Ascending aorta (tissue), 2 donors: ENCODE results near the gene MUC5B. TPM values are rescaled to one million over a fixed set of nuclear protein-coding genes. Genes with fewer than 3 reads are reported as not detected.

Experiments
- DNase-seq, 2 donors: peaks; one replicate each; pipeline ENCODE4 v3.0.0-alpha.2; 2019; ENCODE audit warnings: low spot score in 2 of 2
- H3K27ac ChIP-seq, 2 donors: fragments of 200-600 bp; sonication (generic); one replicate each; pipeline ENCODE4 v1.5.1; 2016 to 2017; ENCODE audit warnings: mild to moderate bottlenecking in 1 of 2
- H3K27me3 ChIP-seq: fragments of 200-600 bp; sonication (generic); one replicate; pipeline ENCODE4 v1.5.1; 2017
- H3K36me3 ChIP-seq, 2 donors: fragments of 200-600 bp; sonication (generic); one replicate each; pipeline ENCODE4 v1.5.1; 2016
- H3K4me1 ChIP-seq, 2 donors: fragments of 200-600 bp; sonication (generic); one replicate each; pipeline ENCODE4 v1.5.1; 2016 to 2017; ENCODE audit warnings: mild to moderate bottlenecking in 1 of 2
- H3K4me3 ChIP-seq, 2 donors: fragments of 200-600 bp; sonication (generic); one replicate each; pipeline ENCODE4 v1.5.1; 2016 to 2017; ENCODE audit warnings: mild to moderate bottlenecking in 1 of 2
- H3K9me3 ChIP-seq, 2 donors: fragments of 200-600 bp; sonication (generic); one replicate each; pipeline ENCODE4 v1.5.1; 2016
- intact Hi-C: fragments of 100-400 bp; cut with DNase I; formaldehyde crosslinking; loops from one replicate; pipeline ENCODE4 v1.15.1; 2023
- total RNA-seq: library from RNA; depleted of rRNA; stranded (reverse); fragments of >200 nt; gene quantifications from one replicate; pipeline ENCODE4 v1.1.0, GENCODE V29; 2016
- TF ChIP-seq, protein P1 (sequence below), 3 experiments: fragments of 200-600 bp in 2 of 3; fragments of 450-650 bp in 1 of 3; sonication (generic) in 2 of 3; IDR thresholded peaks; one replicate each; pipeline ENCODE4 v1.5.1; 2016 to 2019; ENCODE audit warnings: antibody characterized with exemption in 3 of 3, mild to moderate bottlenecking in 1 of 3, moderate library complexity in 1 of 3

The MUC5B gene
- total RNA-seq, 1 donor from 2014 or later, result under 0.01 TPM

DNA sequence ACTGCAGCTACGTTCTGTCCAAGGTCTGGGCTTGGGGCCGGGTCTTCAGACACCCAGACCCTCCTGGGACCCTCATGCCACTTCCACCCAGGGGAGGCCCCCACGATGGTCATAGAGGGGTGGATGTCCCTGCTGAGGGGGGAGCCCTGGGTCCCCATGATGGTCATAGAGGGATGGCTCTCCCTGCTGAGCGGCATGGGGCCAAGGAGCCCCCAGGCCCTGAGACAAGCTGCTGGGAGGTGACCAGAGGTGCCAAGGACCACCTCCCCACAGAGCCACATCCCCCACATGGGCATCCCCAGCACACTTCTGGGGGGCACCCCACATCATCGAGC, 7.2 kb downstream of the MUC5B start:
- TF ChIP-seq, protein P1, sequence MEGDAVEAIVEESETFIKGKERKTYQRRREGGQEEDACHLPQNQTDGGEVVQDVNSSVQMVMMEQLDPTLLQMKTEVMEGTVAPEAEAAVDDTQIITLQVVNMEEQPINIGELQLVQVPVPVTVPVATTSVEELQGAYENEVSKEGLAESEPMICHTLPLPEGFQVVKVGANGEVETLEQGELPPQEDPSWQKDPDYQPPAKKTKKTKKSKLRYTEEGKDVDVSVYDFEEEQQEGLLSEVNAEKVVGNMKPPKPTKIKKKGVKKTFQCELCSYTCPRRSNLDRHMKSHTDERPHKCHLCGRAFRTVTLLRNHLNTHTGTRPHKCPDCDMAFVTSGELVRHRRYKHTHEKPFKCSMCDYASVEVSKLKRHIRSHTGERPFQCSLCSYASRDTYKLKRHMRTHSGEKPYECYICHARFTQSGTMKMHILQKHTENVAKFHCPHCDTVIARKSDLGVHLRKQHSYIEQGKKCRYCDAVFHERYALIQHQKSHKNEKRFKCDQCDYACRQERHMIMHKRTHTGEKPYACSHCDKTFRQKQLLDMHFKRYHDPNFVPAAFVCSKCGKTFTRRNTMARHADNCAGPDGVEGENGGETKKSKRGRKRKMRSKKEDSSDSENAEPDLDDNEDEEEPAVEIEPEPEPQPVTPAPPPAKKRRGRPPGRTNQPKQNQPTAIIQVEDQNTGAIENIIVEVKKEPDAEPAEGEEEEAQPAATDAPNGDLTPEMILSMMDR (IDR thresholded peaks at IDR 0.05), result no peak
- Histone ChIP-seq H3K4me3 (no peak overlapping the region), H3K27ac (no peak overlapping the region), H3K4me1 (no peaks in the 10 kb centered on the region), H3K36me3 (no peaks in the 10 kb centered on the region), H3K27me3 (no peaks in the 10 kb centered on the region), H3K9me3 (no peaks in the 10 kb centered on the region)
- intact Hi-C loops, result no loop called here
- no peak for DNase-seq

GRCh38 chr11:1230456-1231395, 7.9 kb downstream of the MUC5B start:
- no peaks in the 10 kb centered on the region for H3K9me3 ChIP-seq
- no peaks in the 10 kb centered on the region for H3K4me1 ChIP-seq
- no peaks in the 10 kb centered on the region for H3K36me3 ChIP-seq
- no peak for DNase-seq
- intact Hi-C loops, result no loop called here
- TF ChIP-seq, protein P1 (IDR thresholded peaks at IDR 0.05), result no peak
- H3K4me3 ChIP-seq, result no peak overlapping the region
- no peaks in the 10 kb centered on the region for H3K27me3 ChIP-seq
- H3K27ac ChIP-seq, result no peak overlapping the region

DNA sequence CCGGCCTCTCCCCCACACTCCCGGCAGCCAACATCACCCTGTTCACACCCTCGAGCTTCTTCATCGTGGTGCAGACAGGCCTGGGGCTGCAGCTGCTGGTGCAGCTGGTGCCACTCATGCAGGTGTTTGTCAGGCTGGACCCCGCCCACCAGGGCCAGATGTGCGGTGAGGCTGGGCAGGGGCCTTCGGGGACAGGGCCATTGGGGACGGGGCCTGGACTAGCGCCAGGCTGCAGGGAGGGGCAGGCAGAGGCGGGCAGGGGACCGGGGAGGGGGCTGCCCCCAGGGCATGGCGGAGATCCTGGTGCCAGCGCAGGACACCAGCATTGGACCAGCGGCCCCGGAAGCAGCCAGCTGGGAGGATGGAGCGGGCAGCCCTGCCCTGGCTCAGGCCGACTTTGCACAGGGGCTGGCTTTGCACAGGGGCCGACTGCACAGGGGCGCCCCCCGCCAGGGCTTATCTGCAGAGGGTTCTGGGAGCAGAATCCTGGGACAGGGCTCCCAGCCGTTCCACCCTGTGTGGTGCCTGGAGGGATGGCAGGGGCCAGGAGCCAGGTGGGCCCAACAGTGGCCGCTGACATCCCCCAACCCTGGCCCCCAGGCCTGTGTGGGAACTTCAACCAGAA, 8.6 kb downstream of the MUC5B start:
- DNase-seq, result no peak
- intact Hi-C loops, result no loop called here
- H3K4me1 ChIP-seq, result no peaks in the 10 kb centered on the region
- no peak overlapping the region for H3K27ac ChIP-seq
- no peak overlapping the region for H3K4me3 ChIP-seq
- no peaks in the 10 kb centered on the region for H3K9me3 ChIP-seq
- H3K27me3 ChIP-seq, result no peaks in the 10 kb centered on the region
- TF ChIP-seq, protein P1 (IDR thresholded peaks at IDR 0.05), result no peak
- H3K36me3 ChIP-seq, result no peaks in the 10 kb centered on the region

- Histone ChIP-seq H3K4me3 (no peak overlapping the region), H3K27me3 (no peaks in the 10 kb centered on the region), H3K27ac (no peak overlapping the region), H3K36me3 (no peaks in the 10 kb centered on the region), H3K9me3 (no peaks in the 10 kb centered on the region), H3K4me1 (no peaks in the 10 kb centered on the region)
- no peak for DNase-seq
- intact Hi-C loops, result no loop called here
- TF ChIP-seq, protein P1 (IDR thresholded peaks at IDR 0.05), result no peak
Observed at GRCh38 chr11:1232021-1232882, 9.4 kb downstream of the MUC5B start.

- Histone ChIP-seq H3K27me3 (no peaks in the 10 kb centered on the region), H3K4me3 (no peak overlapping the region), H3K36me3 (no peaks in the 10 kb centered on the region), H3K9me3 (no peaks in the 10 kb centered on the region), H3K27ac (no peak overlapping the region), H3K4me1 (no peaks in the 10 kb centered on the region)
- DNase-seq, result no peak
- TF ChIP-seq, protein P1 (IDR thresholded peaks at IDR 0.05), result no peak
- intact Hi-C loops, result no loop called here
Observed at GRCh38 chr11:1232883-1233321, 10.0 kb downstream of the MUC5B start.
